ENCODE data around the gene ITPKA. TPM values are rescaled to one million over a fixed set of nuclear protein-coding genes. Genes with fewer than 3 reads are reported as not detected.
A peak's percentile ranks its signal among the peaks of the same experiment; 100 is the strongest.

Gene ITPKA
- polyA plus RNA-seq, 1 donor (not counting 4 experiments of a cell fraction or from before 2014, with no cell fraction given), result 0.12 TPM

DNA sequence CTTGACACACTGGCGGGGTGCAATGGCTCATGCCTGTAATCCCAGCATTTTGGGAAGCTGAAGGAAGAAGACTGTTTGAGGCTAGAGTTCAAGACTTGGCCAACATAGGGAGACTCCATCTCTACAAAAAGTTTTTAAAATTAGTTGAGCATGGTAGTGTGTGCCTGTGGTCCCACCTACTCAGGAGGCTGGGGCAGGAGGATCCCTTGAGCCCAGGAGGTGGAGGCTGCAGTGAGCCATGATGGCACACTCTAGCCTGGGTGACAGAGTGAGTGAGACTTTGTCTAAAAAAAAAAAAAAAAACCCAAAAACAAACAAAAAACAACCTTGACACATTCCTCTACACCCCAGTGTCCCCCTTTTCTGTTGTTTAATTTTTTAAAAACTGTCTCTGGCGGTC lies 4.0 kb upstream of the ITPKA start:
- peaks cover 8% of the 10 kb centered on the region for H3K27me3 ChIP-seq (ENCODE audit: control insufficient read depth, extremely low read depth, insufficient read depth, low read length)
- FAIRE-seq (no peak), DNase-seq (ENCODE audit: low read depth, low spot score) (no peak)
- H3K9me1 ChIP-seq (ENCODE audit: control insufficient read depth, extremely low read depth, insufficient read depth, low read length), result no peaks in the 10 kb centered on the region
- no peak overlapping the region for H3K4me2 ChIP-seq (ENCODE audit: control insufficient read depth, extremely low read depth, insufficient read depth, low read depth, low read length)
- no peak overlapping the region for H2AFZ ChIP-seq (ENCODE audit: control insufficient read depth, low read length)
- no peaks in the 10 kb centered on the region for H4K20me1 ChIP-seq (ENCODE audit: control insufficient read depth, extremely low read depth, insufficient read depth, low read length)
- no peak overlapping the region for H3K4me3 ChIP-seq (ENCODE audit: control insufficient read depth in 2 of 3, extremely low read depth in 1 of 3, insufficient read depth in 2 of 3, low read depth in 1 of 3, low read length in 3 of 3)
- H3K9me3 ChIP-seq (ENCODE audit: control insufficient read depth, low read depth, low read length), result no peaks in the 10 kb centered on the region
- no peak overlapping the region for H3K9ac ChIP-seq (ENCODE audit: control insufficient read depth, extremely low read depth, insufficient read depth, low read length)
- no peaks in the 10 kb centered on the region for H3K79me2 ChIP-seq (ENCODE audit: control insufficient read depth, insufficient read depth, low read length)
- TF ChIP-seq, protein P1, sequence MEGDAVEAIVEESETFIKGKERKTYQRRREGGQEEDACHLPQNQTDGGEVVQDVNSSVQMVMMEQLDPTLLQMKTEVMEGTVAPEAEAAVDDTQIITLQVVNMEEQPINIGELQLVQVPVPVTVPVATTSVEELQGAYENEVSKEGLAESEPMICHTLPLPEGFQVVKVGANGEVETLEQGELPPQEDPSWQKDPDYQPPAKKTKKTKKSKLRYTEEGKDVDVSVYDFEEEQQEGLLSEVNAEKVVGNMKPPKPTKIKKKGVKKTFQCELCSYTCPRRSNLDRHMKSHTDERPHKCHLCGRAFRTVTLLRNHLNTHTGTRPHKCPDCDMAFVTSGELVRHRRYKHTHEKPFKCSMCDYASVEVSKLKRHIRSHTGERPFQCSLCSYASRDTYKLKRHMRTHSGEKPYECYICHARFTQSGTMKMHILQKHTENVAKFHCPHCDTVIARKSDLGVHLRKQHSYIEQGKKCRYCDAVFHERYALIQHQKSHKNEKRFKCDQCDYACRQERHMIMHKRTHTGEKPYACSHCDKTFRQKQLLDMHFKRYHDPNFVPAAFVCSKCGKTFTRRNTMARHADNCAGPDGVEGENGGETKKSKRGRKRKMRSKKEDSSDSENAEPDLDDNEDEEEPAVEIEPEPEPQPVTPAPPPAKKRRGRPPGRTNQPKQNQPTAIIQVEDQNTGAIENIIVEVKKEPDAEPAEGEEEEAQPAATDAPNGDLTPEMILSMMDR (optimal IDR thresholded peaks at IDR 0.05 in 1 of 3, IDR thresholded peaks at IDR 0.05 in 1 of 3, conservative IDR thresholded peaks at IDR 0.05 in 1 of 3; ENCODE audit: extremely low read depth in 1 of 3, insufficient read depth in 2 of 3, low read length in 3 of 3), result no peak
- TF ChIP-seq EZH2 (IDR thresholded peaks at IDR 0.05; ENCODE audit: low read length), result no peak
- H3K27ac ChIP-seq (ENCODE audit: control insufficient read depth, insufficient read depth, low read length), result no peak overlapping the region
- H3K36me3 ChIP-seq (ENCODE audit: control insufficient read depth in 2 of 2, extremely low read depth in 1 of 2, insufficient read depth in 2 of 2, low read length in 2 of 2), result no peaks in the 10 kb centered on the region
- peaks cover 20% of the 10 kb centered on the region for H3K4me1 ChIP-seq (ENCODE audit: control insufficient read depth, extremely low read depth, insufficient read depth, low read length)
- dilution Hi-C loops (cut with MboI; ENCODE audit: extremely low pct_ligation_motif_present, low sequenced_read_pairs), result no loop called here

DNA sequence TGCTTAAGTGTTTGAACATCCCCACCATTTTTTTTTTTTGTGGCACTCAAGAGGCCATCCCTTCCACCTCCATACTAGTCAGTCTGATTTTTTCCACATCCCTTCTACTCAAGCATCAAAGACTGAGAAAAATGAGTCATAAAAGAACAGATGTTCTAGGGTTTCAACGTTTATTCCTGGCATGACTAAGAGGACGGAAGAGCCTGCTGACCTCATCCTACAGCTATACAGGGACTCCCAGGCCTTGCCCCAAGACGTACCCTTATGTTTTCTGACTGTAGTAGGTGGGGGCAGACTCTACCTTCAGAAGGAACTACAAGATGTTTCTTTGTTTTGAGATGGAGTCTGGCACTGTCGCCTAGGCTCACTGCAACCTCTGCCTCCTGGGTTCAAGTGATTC lies 3.3 kb upstream of the ITPKA start:
- FAIRE-seq (peak; percentile 90), DNase-seq (ENCODE audit: low read depth, low spot score) (peak; percentile 86)
- Histone ChIP-seq H3K4me3 (ENCODE audit: control insufficient read depth in 2 of 3, extremely low read depth in 1 of 3, insufficient read depth in 2 of 3, low read depth in 1 of 3, low read length in 3 of 3) (no peak overlapping the region), H3K9me3 (ENCODE audit: control insufficient read depth, low read depth, low read length) (no peaks in the 10 kb centered on the region), H4K20me1 (ENCODE audit: control insufficient read depth, extremely low read depth, insufficient read depth, low read length) (no peaks in the 10 kb centered on the region), H3K27ac (ENCODE audit: control insufficient read depth, insufficient read depth, low read length) (no peak overlapping the region), H3K4me2 (ENCODE audit: control insufficient read depth, extremely low read depth, insufficient read depth, low read depth, low read length) (peak overlapping the region; percentile 35), H2AFZ (ENCODE audit: control insufficient read depth, low read length) (no peak overlapping the region), H3K9me1 (ENCODE audit: control insufficient read depth, extremely low read depth, insufficient read depth, low read length) (no peaks in the 10 kb centered on the region), H3K27me3 (ENCODE audit: control insufficient read depth, extremely low read depth, insufficient read depth, low read length) (peaks cover 15% of the 10 kb centered on the region), H3K4me1 (ENCODE audit: control insufficient read depth, extremely low read depth, insufficient read depth, low read length) (peaks cover 25% of the 10 kb centered on the region), H3K79me2 (ENCODE audit: control insufficient read depth, insufficient read depth, low read length) (no peaks in the 10 kb centered on the region), H3K36me3 (ENCODE audit: control insufficient read depth in 2 of 2, extremely low read depth in 1 of 2, insufficient read depth in 2 of 2, low read length in 2 of 2) (no peaks in the 10 kb centered on the region), H3K9ac (ENCODE audit: control insufficient read depth, extremely low read depth, insufficient read depth, low read length) (no peak overlapping the region)
- dilution Hi-C loops (cut with MboI; ENCODE audit: extremely low pct_ligation_motif_present, low sequenced_read_pairs), result no loop called here
- TF ChIP-seq, protein P1 (optimal IDR thresholded peaks at IDR 0.05 in 1 of 3, IDR thresholded peaks at IDR 0.05 in 1 of 3, conservative IDR thresholded peaks at IDR 0.05 in 1 of 3; ENCODE audit: extremely low read depth in 1 of 3, insufficient read depth in 2 of 3, low read length in 3 of 3), result no peak
- no peak for TF ChIP-seq EZH2 (IDR thresholded peaks at IDR 0.05; ENCODE audit: low read length)

Measured in keratinocyte (primary cell).